ENCODE measurements around the gene TSPAN9.

TSPAN9 gene

DNA sequence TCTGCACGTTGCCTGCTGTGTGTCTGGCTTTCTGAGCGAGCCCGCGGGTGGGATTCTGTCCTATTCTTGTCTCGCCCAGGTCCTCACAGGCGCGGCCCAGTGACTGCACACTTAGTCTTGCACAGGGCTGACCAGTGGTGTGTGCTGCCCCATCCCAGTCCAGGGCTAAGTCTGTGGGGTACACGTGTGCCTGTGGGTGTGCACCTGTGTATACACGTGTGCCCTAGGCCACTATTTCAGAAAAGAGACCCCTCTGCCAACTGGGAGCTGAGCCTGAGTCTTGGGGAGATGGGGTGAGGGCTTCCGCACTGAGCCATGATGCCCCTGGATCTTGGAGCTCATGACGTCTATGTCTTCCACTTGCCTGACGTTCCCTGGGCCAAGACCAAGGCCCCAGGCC lies 228.3 kb downstream of the TSPAN9 start:
- DNase-seq (ENCODE audit: low spot score), result no peak
- no peak for TF ChIP-seq CTCF (IDR thresholded peaks at IDR 0.05; ENCODE audit: extremely low read depth, missing control alignments)

DNA sequence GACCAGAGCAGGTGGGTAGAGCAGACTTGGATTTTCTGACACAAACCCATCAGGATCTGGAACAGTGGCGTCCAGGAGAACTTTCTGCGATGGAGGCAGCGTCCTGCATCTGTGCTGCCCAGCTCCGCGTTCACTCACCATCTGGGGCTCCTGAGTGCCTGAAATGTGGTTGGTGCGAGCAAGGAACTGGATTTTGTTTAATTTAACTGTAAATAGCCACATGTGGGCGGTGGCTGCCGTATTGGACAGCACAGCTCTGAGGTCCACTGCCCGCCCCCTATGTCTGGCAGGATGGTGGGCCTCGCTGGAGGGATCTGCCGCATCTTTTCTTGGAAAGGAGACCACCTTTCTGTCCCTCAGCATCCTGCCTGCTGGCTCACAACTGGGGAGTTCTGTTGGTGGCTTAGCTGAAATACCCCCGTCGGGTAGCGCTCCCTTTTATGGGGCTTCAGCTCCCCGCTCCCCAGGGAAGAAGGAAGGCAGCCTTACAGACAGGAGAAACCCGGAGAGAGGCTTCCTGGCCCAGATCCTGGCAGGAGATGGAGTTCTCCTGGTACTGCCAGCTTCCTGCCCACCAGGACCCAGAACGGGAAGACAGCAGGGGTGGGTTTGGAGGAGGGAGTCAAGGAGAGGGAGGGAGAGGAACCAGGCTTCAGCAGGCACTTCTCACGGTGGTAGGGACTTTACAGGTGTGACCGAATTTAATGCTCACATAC lies 228.9 kb downstream of the TSPAN9 start:
- DNase-seq (ENCODE audit: low spot score), result no peak
- TF ChIP-seq CTCF (IDR thresholded peaks at IDR 0.05; ENCODE audit: extremely low read depth, missing control alignments), result no peak

DNA sequence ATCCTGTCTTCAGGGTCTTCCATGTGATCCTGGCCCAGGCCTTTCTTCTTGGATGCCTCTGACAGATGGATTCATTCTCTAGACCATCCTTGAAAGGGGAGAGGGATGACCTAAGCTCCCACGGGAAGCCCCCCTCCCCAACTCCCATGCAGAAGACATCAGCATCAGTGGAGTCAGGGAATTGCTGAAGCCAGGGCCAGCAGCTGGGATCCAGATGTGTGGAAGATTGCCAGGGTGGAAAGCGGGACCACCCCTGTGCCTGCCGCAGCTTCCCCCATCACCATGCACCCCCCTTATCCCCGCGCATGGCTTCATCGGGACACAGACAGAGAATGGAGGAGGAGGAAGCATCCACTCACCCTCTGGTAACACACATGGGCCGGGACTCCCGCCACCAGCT lies 230.2 kb downstream of the TSPAN9 start:
- no peak for TF ChIP-seq CTCF (IDR thresholded peaks at IDR 0.05; ENCODE audit: extremely low read depth, missing control alignments)
- DNase-seq (ENCODE audit: low spot score), result no peak

DNA sequence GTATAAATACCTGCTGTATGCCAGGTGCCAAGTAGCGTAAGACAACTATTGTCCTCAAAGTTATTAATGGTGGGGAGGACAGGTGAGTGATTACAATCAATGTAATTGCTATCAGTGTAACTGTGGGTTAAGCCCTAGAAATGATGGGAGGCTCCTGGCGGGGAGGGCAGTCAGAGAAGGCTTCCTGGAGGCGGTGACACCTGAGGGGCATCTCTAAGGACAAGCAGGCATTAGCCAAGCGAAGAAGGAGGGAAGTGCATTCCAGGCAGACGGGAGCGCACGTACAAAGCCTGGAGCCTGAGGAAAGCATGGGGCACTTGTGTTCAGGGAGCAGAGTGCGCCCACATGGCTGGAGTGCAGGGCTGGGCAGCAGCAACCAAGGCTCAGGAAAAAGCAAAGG lies 230.9 kb downstream of the TSPAN9 start:
- no peak for DNase-seq (ENCODE audit: low spot score)
- no peak for TF ChIP-seq CTCF (IDR thresholded peaks at IDR 0.05; ENCODE audit: extremely low read depth, missing control alignments)

- TF ChIP-seq CTCF (IDR thresholded peaks at IDR 0.05; ENCODE audit: extremely low read depth, missing control alignments), result no peak
- DNase-seq (ENCODE audit: low spot score), result no peak
Observed at GRCh38 chr12:3308609-3309008, 231.4 kb downstream of the TSPAN9 start.

DNA sequence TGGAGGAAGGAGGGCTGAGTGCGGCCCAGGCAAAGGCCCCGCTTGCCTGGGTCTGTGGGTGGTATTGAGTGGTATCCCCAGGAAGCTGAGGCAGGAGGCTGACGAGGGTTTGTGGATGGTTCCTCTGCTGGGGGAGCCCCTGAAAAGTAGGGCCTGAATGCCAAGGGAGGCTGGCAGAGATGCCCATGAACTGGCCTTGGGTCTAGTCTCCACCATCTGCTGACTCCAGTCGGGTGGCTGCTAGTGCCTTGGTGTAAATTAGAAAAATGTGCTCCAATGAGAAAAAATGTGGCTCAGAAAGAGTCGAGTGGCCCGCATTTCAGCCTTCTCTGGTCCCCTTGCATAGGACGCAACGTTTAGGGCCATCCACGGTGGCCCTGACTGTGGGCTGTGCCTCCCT lies 232.6 kb downstream of the TSPAN9 start:
- no peak for DNase-seq (ENCODE audit: low spot score)
- TF ChIP-seq CTCF (IDR thresholded peaks at IDR 0.05; ENCODE audit: extremely low read depth, missing control alignments), result no peak

DNA sequence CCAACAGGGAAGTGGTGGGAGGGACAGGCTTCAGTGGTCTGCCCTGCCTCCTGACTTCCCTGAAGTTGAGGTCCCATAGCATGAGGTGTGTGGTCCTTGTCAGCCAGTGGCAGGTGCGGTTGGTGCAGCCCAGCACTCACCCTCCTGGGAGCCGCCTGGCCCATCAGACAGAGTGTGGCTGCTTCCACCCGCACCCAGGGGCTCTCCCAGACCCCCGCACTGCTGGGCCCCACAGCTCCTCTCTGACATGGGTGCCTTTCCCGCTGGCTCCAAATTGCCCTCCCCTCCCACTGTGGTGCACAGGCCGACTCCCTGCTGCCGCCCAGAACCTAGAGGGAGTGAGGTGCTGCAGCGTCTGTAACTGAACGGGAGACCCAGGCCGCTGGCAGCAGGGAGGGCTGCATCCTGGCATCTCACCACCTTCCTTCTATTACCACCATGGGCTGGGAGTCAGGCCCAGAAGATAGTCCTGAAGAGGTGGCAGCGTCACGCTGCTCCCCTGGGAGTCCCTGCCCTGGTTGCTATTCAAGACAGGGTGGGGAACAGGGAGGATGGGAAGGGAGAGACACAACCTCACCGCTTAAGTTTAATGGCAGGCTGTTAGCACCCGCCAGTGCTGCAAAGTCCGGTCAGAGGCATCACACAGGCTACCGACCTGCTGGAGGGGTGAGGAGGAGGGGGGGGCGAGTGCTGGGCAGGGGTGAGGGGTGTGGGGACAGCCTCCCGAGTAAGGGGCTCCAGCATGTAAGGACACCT lies 233.3 kb downstream of the TSPAN9 start:
- TF ChIP-seq CTCF (IDR thresholded peaks at IDR 0.05; ENCODE audit: extremely low read depth, missing control alignments), result no peak
- no peak for DNase-seq (ENCODE audit: low spot score)

Data from GM20000 (cell line).